Right lobe of liver (tissue), 4 donors: Measurements from ENCODE around the gene TNFRSF6B.

Experiments used
- CTCF ChIP-seq, 4 donors: fragments of 200-600 bp in 3 of 4; fragments of 450-650 bp in 1 of 4; IDR thresholded peaks; one replicate each; pipeline versions ENCODE4 v1.5.1 to v1.8.0; 2016 to 2022; ENCODE audit warnings: antibody characterized with exemption in 4 of 4, mild to moderate bottlenecking in 2 of 4
- POLR2A ChIP-seq: fragments of 450-650 bp; IDR thresholded peaks from one replicate; pipeline ENCODE4 v1.6.1; 2017; ENCODE audit warnings: antibody characterized with exemption, mild to moderate bottlenecking
- donor health status: DM: no; HTN: no; CAD: no.
- donor health status: DM: no; HTN: no; CAD: no.
- donor health status: DM: no; HTN: yes; CAD: no.

- TF ChIP-seq CTCF (IDR thresholded peaks at IDR 0.05) (no peak), POLR2A (no peak)
Measured at GRCh38 chr20:63678667-63679465, 17.6 kb upstream of the TNFRSF6B start.
